SK-N-MC (cell line): ENCODE measurements around the gene GIN1.

Source experiments
- DNase-seq: peaks from one replicate; pipeline ENCODE4 v3.0.0-alpha.2; 2011; ENCODE audit warnings: low read depth, low spot score
- H3K27ac ChIP-seq: fragments of 200-600 bp; sonication (generic); 2 replicates; pipeline ENCODE4 v1.5.1; 2016; ENCODE audit warnings: mixed run types
- H3K36me3 ChIP-seq: fragments of 200-600 bp; sonication (generic); 2 replicates; pipeline ENCODE4 v1.6.1; 2017; ENCODE audit warnings: antibody characterized with exemption, low read length, mixed read lengths; ENCODE audit not compliant: insufficient read depth
- H3K4me3 ChIP-seq: fragments of 200-600 bp; sonication (generic); 2 replicates; pipeline ENCODE4 v1.5.1; 2016
- H3K9ac ChIP-seq: fragments of 200-600 bp; sonication (generic); 2 replicates; pipeline ENCODE4 v1.8.0; 2017; ENCODE audit warnings: mixed run types, mixed read lengths; ENCODE audit not compliant: insufficient read length
- H3K9me3 ChIP-seq: fragments of 200-600 bp; sonication (generic); 2 replicates; pipeline ENCODE4 v1.6.1; 2017; ENCODE audit warnings: low read depth, mild to moderate bottlenecking, antibody characterized with exemption, low read length, moderate library complexity, mixed read lengths
- EZH2 ChIP-seq: fragments of 200-600 bp; sonication (generic); IDR thresholded peaks from one replicate; pipeline ENCODE4 v1.6.1; 2017; ENCODE audit warnings: antibody characterized with exemption
- FOXP2 ChIP-seq: optimal IDR thresholded peaks from 2 replicates; pipeline ENCODE3; 2011; ENCODE audit warnings: mild to moderate bottlenecking, moderate library complexity; ENCODE audit not compliant: insufficient read depth; ENCODE audit errors: extremely low read length, control extremely low read depth
- POLR2AphosphoS5 ChIP-seq: IDR thresholded peaks from 2 replicates; pipeline ENCODE4 v1.6.1; 2012; ENCODE audit warnings: mild to moderate bottlenecking, low read depth, low read length, borderline replicate concordance

Gene GIN1

DNA sequence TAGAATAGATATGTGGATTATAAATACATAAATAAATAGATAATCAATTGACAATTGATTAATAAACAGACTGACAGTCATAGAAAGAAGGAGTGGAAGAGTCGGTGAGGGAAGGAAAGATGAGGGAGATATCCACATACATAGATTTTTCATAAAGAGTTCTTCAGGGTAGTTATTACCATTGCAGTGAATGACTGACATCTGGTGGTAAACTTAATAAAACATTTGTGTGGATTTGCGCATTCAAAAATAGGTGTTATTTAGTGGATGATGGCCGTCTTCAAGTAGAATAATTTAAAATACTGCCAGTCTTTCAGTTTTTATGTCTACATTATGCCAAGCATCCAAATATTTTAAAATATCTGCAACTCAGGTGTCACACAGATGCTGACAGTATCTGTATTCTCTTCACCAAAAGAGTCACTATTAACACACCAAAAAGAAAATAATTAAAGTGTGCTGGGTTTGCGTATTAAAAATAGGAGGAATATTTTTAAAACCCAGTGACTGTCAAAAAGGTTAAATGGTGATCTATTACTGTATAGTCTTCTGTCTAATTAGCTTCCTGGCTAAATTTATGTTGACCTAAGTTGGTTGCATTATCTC, 78.8 kb downstream of the GIN1 start:
- Histone ChIP-seq H3K9ac (no peak overlapping the region), H3K4me3 (no peak overlapping the region), H3K9me3 (no peaks in the 10 kb centered on the region), H3K36me3 (no peaks in the 10 kb centered on the region), H3K27ac (no peak overlapping the region)
- TF ChIP-seq FOXP2 (no peak), POLR2AphosphoS5 (no peak), EZH2 (no peak)
- peak; percentile 18 for DNase-seq

DNA sequence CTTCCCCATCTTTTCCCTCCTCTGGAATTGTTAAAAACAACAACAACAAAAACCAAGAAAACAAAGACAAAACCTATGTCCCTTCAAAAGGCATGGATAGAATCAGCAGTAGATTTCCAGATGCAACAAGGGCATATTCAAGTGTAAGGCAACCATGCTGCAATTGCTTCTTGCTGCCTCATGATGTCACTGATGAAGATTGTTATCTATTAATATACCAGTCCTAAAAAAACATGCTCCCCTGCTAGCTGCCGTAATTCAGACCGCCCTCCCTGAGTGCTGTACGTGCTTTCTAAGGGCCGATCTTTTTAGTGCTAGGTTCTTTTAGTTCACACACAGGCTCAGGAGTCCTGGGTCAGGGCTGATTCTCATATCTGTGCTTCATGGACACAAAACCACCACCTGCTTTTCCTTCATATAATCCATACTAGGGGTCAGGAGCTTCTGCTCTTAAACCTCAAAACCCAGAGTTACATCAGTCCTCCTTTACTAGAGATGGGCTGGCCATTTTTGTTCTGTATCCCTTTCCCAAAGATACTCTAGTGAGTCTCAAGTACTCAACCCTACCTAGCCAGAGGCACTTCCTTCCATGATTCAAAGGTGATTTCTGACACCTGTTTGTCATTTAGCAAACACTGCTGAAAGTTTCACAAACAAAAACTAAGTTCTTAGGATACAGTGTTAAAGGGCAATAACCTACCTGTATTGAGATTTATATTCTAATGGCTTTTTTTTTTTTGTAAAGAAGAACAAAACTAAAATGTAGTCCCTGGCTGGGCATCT, 82.1 kb downstream of the GIN1 start:
- no peak for DNase-seq
- Histone ChIP-seq H3K9ac (no peak overlapping the region), H3K27ac (no peak overlapping the region), H3K4me3 (no peak overlapping the region), H3K9me3 (no peaks in the 10 kb centered on the region), H3K36me3 (no peaks in the 10 kb centered on the region)
- TF ChIP-seq EZH2 (no peak), FOXP2 (no peak), POLR2AphosphoS5 (no peak)

DNA sequence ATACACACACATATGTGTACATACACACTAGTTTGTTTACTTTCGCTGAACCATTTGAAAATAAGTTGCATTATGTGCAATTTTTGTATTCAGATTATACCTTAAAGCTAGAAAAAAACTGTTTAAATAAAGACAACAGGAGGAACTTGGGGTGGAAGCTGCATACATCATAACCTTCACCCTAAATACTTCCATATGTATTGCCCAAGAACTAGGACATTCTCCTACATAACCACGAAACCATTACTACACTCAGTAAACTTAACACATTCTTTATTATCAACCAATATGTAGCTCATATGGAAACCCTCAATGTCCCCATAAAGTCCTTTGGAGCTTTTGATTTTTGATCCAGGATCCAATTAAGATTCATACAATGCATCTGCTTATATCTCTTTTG, 83.3 kb downstream of the GIN1 start:
- Histone ChIP-seq H3K9ac (no peak overlapping the region), H3K9me3 (no peaks in the 10 kb centered on the region), H3K4me3 (no peak overlapping the region), H3K36me3 (no peaks in the 10 kb centered on the region), H3K27ac (no peak overlapping the region)
- no peak for DNase-seq
- TF ChIP-seq POLR2AphosphoS5: no peak
- TF ChIP-seq EZH2: no peak
- TF ChIP-seq FOXP2: no peak
